ENCODE results near the gene DPEP1.

DNA sequence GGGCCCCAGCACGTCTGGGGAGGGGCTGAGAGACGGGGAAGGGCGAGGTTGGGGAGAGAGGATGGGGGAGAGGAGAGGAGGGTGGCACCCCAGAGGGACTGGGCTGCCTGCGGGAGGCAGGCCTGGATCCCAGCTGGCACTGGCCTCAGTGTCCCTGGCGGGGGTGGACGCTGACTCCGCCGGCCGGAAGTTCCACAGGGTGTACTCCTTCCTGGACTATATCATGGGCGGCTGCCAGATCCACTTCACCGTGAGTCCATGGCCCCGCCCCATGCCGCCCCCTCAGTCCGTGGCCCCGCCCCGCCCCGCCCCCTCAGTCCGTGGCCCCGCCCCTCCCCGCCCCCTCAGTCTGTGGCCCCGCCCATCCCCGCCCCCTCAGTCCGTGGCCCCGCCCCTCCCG, 26.6 kb upstream of the DPEP1 start:
- TF ChIP-seq EZH2 (IDR thresholded peaks at IDR 0.05; ENCODE audit: borderline replicate concordance, low read depth, low read length, poor library complexity, severe bottlenecking): no peak
- TF ChIP-seq, protein P1, sequence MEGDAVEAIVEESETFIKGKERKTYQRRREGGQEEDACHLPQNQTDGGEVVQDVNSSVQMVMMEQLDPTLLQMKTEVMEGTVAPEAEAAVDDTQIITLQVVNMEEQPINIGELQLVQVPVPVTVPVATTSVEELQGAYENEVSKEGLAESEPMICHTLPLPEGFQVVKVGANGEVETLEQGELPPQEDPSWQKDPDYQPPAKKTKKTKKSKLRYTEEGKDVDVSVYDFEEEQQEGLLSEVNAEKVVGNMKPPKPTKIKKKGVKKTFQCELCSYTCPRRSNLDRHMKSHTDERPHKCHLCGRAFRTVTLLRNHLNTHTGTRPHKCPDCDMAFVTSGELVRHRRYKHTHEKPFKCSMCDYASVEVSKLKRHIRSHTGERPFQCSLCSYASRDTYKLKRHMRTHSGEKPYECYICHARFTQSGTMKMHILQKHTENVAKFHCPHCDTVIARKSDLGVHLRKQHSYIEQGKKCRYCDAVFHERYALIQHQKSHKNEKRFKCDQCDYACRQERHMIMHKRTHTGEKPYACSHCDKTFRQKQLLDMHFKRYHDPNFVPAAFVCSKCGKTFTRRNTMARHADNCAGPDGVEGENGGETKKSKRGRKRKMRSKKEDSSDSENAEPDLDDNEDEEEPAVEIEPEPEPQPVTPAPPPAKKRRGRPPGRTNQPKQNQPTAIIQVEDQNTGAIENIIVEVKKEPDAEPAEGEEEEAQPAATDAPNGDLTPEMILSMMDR (conservative IDR thresholded peaks at IDR 0.05; ENCODE audit: low read depth, low read length): no peak
